GM12874 (cell line): ENCODE data around the gene FBXW8.

ENCODE experiments used
- CTCF ChIP-seq: IDR thresholded peaks from 2 replicates; pipeline ENCODE4 v1.5.1; 2011; ENCODE audit warnings: low read depth, mild to moderate bottlenecking, control low read depth, low read length, moderate library complexity; ENCODE audit not compliant: insufficient read depth

The FBXW8 gene

GRCh38 chr12:116891019-116891418, 19.7 kb upstream of the FBXW8 start:
- no peak for TF ChIP-seq CTCF

- no peak for TF ChIP-seq CTCF
Measured at GRCh38 chr12:116892349-116893140, 18.2 kb upstream of the FBXW8 start.

- no peak for TF ChIP-seq CTCF
Measured at GRCh38 chr12:116894913-116895312, 15.8 kb upstream of the FBXW8 start.

GRCh38 chr12:116896411-116896924, 14.3 kb upstream of the FBXW8 start:
- no peak for TF ChIP-seq CTCF

GRCh38 chr12:116897476-116897875, 13.3 kb upstream of the FBXW8 start:
- no peak for TF ChIP-seq CTCF

- no peak for TF ChIP-seq CTCF
Measured at GRCh38 chr12:116898669-116899068, 12.1 kb upstream of the FBXW8 start.

- no peak for TF ChIP-seq CTCF
Measured at GRCh38 chr12:116901612-116902011, 9.1 kb upstream of the FBXW8 start.
